ENCODE results near the gene EVI2A.

- TF ChIP-seq CTCF (IDR thresholded peaks at IDR 0.05; ENCODE audit: low read depth, low read length) (no peak), EZH2phosphoT487 (IDR thresholded peaks at IDR 0.05; ENCODE audit: low read depth) (no peak)
Measured at GRCh38 chr17:31321966-31322365, 544 bp upstream of the EVI2A start.

Measured in OCI-LY3 (cell line).